HG02973 (cell line): ENCODE results near the gene SPANXN3.
"Not testable (repeated sequence)": the region's sequence is repeated elsewhere in the genome, so short reads cannot be mapped to it uniquely, and the experiment has no call there.

Experiments
- ATAC-seq: cut with Tn5 transposase; IDR thresholded peaks from one replicate; pipeline ENCODE4 v1.9.1; 2021; ENCODE audit warnings: moderate library complexity; ENCODE audit not compliant: unreplicated experiment

SPANXN3 gene

GRCh38 chrX:143517375-143517774 lies at the start of gene SPANXN3:
Gene SPANXN3, minus strand, starts transcription at chrX:143517475. Its CDS starts 84 bp downstream, at chrX:143517391.
- not testable (repeated sequence) for ATAC-seq

- no peak for ATAC-seq
These were observed 18.9 kb upstream of the SPANXN3 start for GRCh38 chrX:143536176-143536575.

- ATAC-seq, result not testable (repeated sequence)
These were observed 15.1 kb downstream of the SPANXN3 start for GRCh38 chrX:143502196-143502595.

- ATAC-seq, result no peak
These were observed 16.5 kb downstream of the SPANXN3 start for GRCh38 chrX:143500751-143501150.

- no peak for ATAC-seq
These were observed 31.2 kb downstream of the SPANXN3 start for GRCh38 chrX:143486105-143486504.

- no peak for ATAC-seq
These were observed 40.5 kb downstream of the SPANXN3 start for GRCh38 chrX:143476751-143477150.

GRCh38 chrX:143472347-143472938 lies 44.8 kb downstream of the SPANXN3 start:
- no peak for ATAC-seq

GRCh38 chrX:143466130-143466529 lies 51.1 kb downstream of the SPANXN3 start:
- ATAC-seq, result no peak

GRCh38 chrX:143462696-143463095 lies 54.6 kb downstream of the SPANXN3 start:
- ATAC-seq, result no peak

GRCh38 chrX:143461606-143462005 lies 55.7 kb downstream of the SPANXN3 start:
- no peak for ATAC-seq
